ENCODE results near the gene WDR20. TPM values are rescaled to one million over a fixed set of nuclear protein-coding genes. Genes with fewer than 3 reads are reported as not detected.
"Not testable (repeated sequence)": the region's sequence is repeated elsewhere in the genome, so short reads cannot be mapped to it uniquely, and the experiment has no call there.

WDR20 gene
- total RNA-seq, 4 donors from 2014 or later = 21.3 to 31.3 (median 24.6) TPM

GRCh38 chr14:102131741-102132140 is 8.0 kb upstream of the WDR20 start:
- H3K9me3 ChIP-seq = no peaks in the 10 kb centered on the region
- peaks cover 0 to 2% (median 0%) of the 10 kb centered on the region in 4 donors for H3K4me1 ChIP-seq
- in situ Hi-C loops (cut with MboI; ENCODE audit: low pct_ligation_motif_present in 1 of 4, low pct_unique_long_range_greater_than_20kb in 1 of 4, low sequenced_read_pairs in 3 of 4) = no loop called here
- WGBS, 2 donors (ENCODE audit: low coverage in 1 of 2) = 80 to 81% methylated on average over 5 to 6 of the region's 6 CpGs
- H3K4me3 ChIP-seq = no peak overlapping the region
- TF ChIP-seq EP300 (IDR thresholded peaks at IDR 0.05; ENCODE audit: low read depth) (no peak), POLR2A (IDR thresholded peaks at IDR 0.05) (no peak), CTCF (IDR thresholded peaks at IDR 0.05) (no peak), POLR2AphosphoS5 (IDR thresholded peaks at IDR 0.05) (no peak)
- H3K27ac ChIP-seq = no peak overlapping the region
- H3K36me3 ChIP-seq = no peaks in the 10 kb centered on the region
- DNase-seq = no peak
- intact Hi-C loops (cut with DNase I; ENCODE audit: low total_unique reads) = no loop called here
- no peaks in the 10 kb centered on the region for H3K27me3 ChIP-seq

GRCh38 chr14:102134021-102134420 is 5.7 kb upstream of the WDR20 start:
- 91 to 92% methylated on average over 6 to 9 of the region's 9 CpGs for WGBS, 2 donors (ENCODE audit: low coverage in 1 of 2)

GRCh38 chr14:102134719-102135118 is 5.0 kb upstream of the WDR20 start:
- in situ Hi-C loops (cut with MboI; ENCODE audit: low pct_ligation_motif_present in 1 of 4, low pct_unique_long_range_greater_than_20kb in 1 of 4, low sequenced_read_pairs in 3 of 4); H3K4me3 ChIP-seq; H3K36me3 ChIP-seq; H3K4me1 ChIP-seq; intact Hi-C loops (cut with DNase I; ENCODE audit: low total_unique reads); DNase-seq; H3K27ac ChIP-seq; H3K27me3 ChIP-seq; H3K9me3 ChIP-seq: not testable (repeated sequence)
- WGBS, 2 donors (ENCODE audit: low coverage in 1 of 2) = 85 to 90% methylated on average over 4 to 10 of the region's 10 CpGs

More at GRCh38 chr14:102134021-102134420, 5.7 kb upstream of the WDR20 start:
- H3K4me1 ChIP-seq; H3K27ac ChIP-seq; in situ Hi-C loops (cut with MboI; ENCODE audit: low pct_ligation_motif_present in 1 of 4, low pct_unique_long_range_greater_than_20kb in 1 of 4, low sequenced_read_pairs in 3 of 4); DNase-seq; H3K9me3 ChIP-seq; H3K4me3 ChIP-seq; intact Hi-C loops (cut with DNase I; ENCODE audit: low total_unique reads); H3K27me3 ChIP-seq; H3K36me3 ChIP-seq: not testable (repeated sequence)

GRCh38 chr14:102135456-102135855 is 4.2 kb upstream of the WDR20 start:
- H3K36me3 ChIP-seq; H3K9me3 ChIP-seq; in situ Hi-C loops (cut with MboI; ENCODE audit: low pct_ligation_motif_present in 1 of 4, low pct_unique_long_range_greater_than_20kb in 1 of 4, low sequenced_read_pairs in 3 of 4); intact Hi-C loops (cut with DNase I; ENCODE audit: low total_unique reads); H3K27me3 ChIP-seq; DNase-seq; H3K4me3 ChIP-seq; H3K27ac ChIP-seq; H3K4me1 ChIP-seq: not testable (repeated sequence)
- WGBS, 2 donors (ENCODE audit: low coverage in 1 of 2) = 98% methylated on average over 27 of the region's 30 CpGs; no CpG with 5 or more reads in 1 of the 2 donors

GRCh38 chr14:102138535-102138934 is 1.2 kb upstream of the WDR20 start:
- peak overlapping the region in 2 of 4 donors; percentile 67 to 93 for H3K4me3 ChIP-seq
- TF ChIP-seq POLR2AphosphoS5 (IDR thresholded peaks at IDR 0.05) (no peak), POLR2A (IDR thresholded peaks at IDR 0.05) (no peak), CTCF (IDR thresholded peaks at IDR 0.05) (no peak), EP300 (IDR thresholded peaks at IDR 0.05; ENCODE audit: low read depth) (no peak)
- no peaks in the 10 kb centered on the region for H3K27me3 ChIP-seq
- WGBS, 2 donors (ENCODE audit: low coverage in 1 of 2) = 18 to 27% methylated on average over 3 of the region's 3 CpGs
- H3K4me1 ChIP-seq = peaks cover 6 to 30% (median 21%) of the 10 kb centered on the region in 4 donors
- H3K27ac ChIP-seq = peak overlapping the region in 3 of 4 donors; percentile 86 to 92 (median 89)
- in situ Hi-C loops (cut with MboI; ENCODE audit: low pct_ligation_motif_present in 1 of 4, low pct_unique_long_range_greater_than_20kb in 1 of 4, low sequenced_read_pairs in 3 of 4) = no loop called here
- H3K9me3 ChIP-seq = no peaks in the 10 kb centered on the region
- H3K36me3 ChIP-seq = no peaks in the 10 kb centered on the region
- DNase-seq = no peak
- intact Hi-C loops (cut with DNase I; ENCODE audit: low total_unique reads) = no loop called here

- intact Hi-C loops (cut with DNase I; ENCODE audit: low total_unique reads) = no loop called here
- H3K36me3 ChIP-seq = no peaks in the 10 kb centered on the region
- peaks cover 6 to 30% (median 21%) of the 10 kb centered on the region in 4 donors for H3K4me1 ChIP-seq
- TF ChIP-seq CTCF (IDR thresholded peaks at IDR 0.05) (no peak), POLR2AphosphoS5 (IDR thresholded peaks at IDR 0.05) (no peak), EP300 (IDR thresholded peaks at IDR 0.05; ENCODE audit: low read depth) (no peak), POLR2A (IDR thresholded peaks at IDR 0.05) (no peak)
- H3K4me3 ChIP-seq = peak overlapping the region; percentile 37 to 93 (median 74)
- H3K9me3 ChIP-seq = no peaks in the 10 kb centered on the region
- peak overlapping the region; percentile 82 to 92 (median 88) for H3K27ac ChIP-seq
- no peaks in the 10 kb centered on the region for H3K27me3 ChIP-seq
- in situ Hi-C loops (cut with MboI; ENCODE audit: low pct_ligation_motif_present in 1 of 4, low pct_unique_long_range_greater_than_20kb in 1 of 4, low sequenced_read_pairs in 3 of 4) = no loop called here
- no peak for DNase-seq
- 2% methylated on average over 14 of the region's 14 CpGs; no CpG with 5 or more reads in 1 of the 2 donors for WGBS, 2 donors (ENCODE audit: low coverage in 1 of 2)
Observed at GRCh38 chr14:102138961-102139285, 774 bp upstream of the WDR20 start.
